GM21423 (cell line): ENCODE measurements around the gene ZNF44.
"Not testable (repeated sequence)": the region's sequence is repeated elsewhere in the genome, so short reads cannot be mapped to it uniquely, and the experiment has no call there.

Experiments used
- ATAC-seq: cut with Tn5 transposase; IDR thresholded peaks from one replicate; pipeline ENCODE4 v1.9.1; 2021; ENCODE audit warnings: mild to moderate bottlenecking, moderate library complexity; ENCODE audit not compliant: unreplicated experiment

Gene ZNF44

DNA sequence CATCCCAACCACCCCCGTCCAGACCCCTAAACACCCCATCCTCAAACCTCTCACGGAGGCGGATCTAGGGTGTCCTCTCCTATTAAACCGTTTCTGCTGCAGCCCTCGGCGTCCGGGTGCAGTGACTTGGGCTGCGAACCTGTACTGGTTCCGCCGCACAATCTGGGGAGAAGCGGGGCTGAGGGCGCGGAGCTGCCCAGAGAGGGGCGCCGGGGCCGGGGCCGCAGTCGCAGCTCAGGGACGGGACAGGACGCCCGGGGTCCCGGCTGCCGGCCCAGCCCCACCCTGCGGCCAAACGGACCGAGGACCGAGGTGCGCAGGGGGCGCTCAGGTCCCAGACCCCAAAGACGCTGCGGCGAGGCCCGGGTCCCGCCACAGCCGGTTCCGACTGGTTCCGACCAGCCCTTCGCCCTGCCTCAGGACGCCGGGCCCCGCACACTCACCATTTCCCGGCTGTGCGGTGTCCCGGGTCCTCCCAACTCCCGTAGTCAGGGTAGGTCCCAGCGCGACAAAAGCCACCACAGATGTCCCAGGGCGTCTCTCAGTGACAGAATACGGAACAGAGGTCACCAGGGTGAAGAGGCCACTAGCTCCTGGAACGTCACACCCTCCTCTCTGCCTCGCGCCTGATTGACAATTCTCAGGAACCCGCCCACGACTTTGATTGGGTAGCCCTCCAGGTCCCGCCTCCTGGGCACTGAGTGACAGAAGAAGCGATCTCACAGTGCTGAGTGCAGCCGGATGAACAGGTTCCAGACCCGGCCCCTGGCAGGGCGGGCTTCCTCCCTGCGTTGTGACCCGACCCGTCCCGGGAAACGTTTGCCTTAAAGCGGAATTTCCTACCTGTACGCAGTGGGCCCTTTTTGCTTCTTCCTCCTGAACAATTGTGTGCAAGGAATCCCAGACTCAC lies at the start of gene ZNF44:
TSS of gene ZNF44 (minus strand) at position 635 of the 910 bp plus-strand sequence. CDS start at position 446, 189 bp downstream.
- ATAC-seq = peak; percentile 87

DNA sequence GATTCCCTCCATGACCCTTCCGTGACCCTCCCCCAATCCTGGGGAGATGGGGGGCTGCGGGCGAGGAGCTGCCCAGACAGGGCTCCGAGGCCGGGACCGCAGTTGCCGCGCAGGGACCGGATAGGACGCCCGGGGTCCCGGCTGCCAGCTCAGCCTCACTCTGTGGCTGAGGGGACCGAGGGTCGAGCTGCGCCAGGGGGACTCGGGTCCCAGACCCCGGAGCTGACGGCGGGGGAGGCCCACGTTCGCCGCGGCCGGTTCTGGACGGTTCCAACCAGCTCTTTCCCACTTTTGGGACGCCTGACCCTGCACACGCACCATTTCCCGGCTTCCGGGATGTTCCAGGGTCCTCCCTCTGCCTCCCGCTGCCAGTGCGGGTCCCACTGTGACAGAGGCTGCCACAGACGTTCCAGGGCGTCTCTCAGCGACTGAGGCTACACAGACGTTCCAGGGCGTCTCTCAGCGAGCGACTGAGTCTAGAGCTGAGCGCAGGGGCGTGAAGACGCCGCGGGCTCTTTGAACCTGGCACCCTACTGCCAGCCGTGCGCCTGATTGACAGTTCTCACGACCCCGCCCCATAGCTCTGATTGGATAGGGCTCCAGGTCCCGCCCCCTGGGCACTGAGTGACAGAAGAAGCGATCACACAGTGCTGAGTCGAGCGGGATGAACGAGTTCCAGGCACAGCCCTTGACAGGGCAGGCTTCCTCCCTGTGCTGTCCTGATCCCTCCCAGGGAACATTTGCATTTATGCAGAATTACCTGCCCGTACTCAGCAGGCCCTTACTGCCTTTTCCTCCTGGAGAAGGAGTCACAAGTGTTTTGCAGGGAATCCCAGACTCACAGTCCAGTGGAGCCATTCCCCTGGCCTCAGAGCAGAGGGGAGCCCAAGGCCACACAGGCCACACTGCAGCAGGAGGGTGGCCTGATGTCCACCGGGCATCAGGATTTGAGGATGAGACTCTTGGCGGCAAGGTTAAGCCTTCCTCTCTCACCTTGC lies 38.8 kb upstream of the ZNF44 start, which contains the start of gene ZNF563:
TSS of gene ZNF563 (minus strand) at position 472 of the 998 bp plus-strand sequence. CDS start at position 321, 151 bp downstream.
- ATAC-seq = peak; percentile 88

DNA sequence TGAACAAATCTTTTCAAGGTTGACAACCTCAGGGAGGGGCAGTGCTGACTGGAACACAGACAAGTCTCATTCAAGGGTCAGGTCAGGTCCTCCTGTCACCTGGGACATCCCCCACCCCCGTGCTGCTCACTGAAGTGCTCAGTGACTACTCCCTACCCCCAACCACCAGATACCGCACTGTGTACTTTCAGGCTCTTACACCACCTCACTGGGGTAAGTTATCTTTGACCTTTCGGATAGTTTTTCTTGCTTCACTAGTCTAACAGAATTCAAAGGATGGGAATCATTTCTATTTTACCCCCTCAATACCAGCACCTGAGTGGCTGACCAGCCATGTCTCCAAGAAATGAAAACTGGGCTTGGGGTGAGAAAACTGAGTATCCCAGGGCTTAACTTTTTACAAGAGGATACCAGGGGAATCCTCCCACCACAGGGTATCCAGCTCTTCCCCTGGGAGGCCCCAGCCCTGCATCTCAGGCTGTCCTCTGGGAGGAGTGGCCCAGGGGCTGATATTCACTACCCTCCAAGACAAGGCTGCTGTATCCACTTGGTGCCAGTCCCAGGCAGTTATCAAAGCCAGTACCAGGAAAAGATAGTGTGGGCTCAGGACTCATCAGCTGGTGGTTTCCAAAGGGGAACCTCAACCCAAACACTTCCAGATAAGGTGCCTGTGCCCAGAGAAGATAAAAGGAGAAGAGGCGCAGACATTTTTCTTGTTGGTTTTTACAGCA lies 36.7 kb upstream of the ZNF44 start:
- peak; percentile 30 for ATAC-seq

DNA sequence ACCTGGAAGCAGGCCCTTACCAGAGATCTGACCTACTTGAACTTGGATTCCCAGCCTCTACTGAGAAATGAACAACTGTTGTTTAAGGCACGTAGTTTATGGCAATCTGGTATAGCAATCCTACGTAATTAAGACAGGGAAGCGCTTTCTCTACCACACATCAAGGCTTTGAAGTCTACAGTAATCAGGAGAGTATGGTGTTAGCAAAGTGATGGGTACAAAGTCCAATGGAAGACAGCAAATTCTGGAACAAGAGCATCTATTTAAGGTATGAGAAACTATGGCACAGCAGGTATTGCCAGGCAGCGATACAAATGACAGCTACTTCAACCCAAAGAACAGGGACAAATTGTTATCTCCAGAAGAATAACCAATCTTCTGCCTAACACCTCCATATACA lies 35.7 kb upstream of the ZNF44 start:
- ATAC-seq = no peak

DNA sequence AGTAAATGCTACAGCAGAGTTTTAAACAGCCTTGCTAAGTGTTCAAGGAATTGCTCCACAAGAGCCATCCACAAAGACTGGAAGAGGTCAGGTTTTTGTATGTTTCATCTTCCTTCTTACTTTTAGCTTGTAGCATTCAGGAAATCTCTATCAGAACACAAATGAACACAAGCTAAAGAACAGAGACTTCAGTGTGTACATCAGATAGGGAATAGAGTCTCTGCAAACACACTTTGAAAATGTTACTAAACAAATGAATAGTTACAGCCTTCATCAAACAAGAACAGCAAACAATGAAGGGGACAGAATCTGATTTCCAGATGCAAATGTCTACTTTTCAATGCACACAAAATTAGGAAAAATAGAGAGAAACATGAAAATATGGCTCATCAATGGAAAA lies 31.0 kb upstream of the ZNF44 start:
- ATAC-seq = no peak

DNA sequence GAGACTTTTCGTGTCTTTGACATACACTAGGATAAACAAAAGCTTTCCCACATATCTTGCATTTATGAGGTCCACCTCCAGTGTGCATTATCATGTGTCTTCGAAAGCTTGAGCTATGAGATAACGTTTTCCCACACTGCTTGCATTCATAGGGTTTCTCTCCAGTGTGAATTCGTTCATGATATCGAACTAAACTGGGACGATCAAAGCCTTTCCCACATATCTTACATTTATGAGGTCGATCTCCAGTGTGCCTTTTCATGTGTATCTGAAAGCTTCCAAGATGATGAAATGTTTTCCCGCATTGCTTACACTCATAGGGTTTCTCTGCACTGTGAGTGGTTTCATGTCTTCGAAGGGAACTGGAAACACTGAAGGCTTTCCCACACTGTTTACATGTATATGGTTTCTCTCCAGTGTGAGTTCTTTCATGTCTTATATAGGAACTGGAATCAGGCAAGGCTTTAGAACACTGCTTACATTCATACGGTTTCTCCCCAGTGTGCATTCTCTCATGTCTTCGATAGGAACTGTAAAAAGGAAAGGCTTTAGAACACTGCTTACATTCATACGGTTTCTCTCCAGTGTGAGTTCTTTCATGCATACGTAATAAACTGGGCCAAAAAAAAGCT lies 24.2 kb upstream of the ZNF44 start:
- no peak for ATAC-seq

DNA sequence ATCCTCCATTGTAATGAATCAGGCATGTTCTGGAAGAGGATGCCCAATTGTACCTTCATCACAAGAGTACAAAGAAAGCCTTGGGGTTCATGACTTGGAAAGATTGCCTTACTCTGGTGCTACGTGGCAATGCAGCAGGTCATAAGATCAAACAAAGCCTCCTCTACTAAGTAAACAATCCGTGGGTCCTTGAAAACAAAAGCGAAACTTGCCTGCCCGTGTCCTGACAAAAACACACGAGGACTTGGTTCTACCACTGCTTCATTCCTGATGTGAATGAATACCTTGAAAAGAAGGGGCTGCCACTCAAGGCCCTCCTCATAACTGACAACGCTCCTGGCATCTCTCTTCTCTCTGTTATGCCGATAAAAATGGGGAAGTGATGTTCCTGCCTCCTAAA lies 19.9 kb upstream of the ZNF44 start:
- ATAC-seq = no peak

DNA sequence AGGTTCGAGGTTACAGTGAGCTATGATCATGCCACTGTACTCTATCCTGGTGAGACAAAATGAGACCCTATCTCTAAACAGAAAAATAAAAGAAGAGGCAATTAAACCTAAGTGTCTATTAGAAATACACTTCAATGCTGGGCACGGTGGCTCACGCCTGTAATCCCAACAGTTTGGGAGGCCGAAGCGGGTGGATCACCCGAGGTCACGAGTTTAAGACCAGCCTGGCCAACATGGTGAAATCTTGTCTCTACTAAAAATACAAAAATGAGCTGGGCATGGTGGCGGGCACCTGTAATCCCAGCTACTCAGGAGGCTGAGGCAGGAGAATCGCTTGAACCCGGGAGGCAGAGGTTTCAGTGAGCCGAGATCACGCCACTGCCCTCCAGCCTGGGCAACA lies 14.2 kb upstream of the ZNF44 start:
- ATAC-seq = not testable (repeated sequence)

DNA sequence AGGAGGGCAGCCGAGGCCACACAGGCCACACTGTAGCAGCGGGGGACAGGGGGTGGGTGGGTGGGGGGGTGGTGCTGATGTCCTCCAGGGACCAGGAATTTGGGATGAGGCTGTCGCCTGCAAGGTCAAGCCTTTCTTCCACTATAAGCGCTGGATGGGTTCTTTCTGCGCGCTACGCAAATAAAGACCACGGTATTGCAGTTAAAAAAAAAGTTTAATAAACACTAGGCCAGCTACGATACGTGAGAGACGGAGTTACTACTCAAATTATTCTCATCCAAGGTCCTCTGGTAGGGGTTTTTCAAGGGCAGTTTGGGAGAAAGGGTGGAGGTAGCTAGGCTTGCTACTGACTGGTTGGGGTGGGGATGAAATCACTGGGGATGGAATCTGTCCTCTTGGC lies 508 bp upstream of the ZNF44 start:
- peak; percentile 2 for ATAC-seq

DNA sequence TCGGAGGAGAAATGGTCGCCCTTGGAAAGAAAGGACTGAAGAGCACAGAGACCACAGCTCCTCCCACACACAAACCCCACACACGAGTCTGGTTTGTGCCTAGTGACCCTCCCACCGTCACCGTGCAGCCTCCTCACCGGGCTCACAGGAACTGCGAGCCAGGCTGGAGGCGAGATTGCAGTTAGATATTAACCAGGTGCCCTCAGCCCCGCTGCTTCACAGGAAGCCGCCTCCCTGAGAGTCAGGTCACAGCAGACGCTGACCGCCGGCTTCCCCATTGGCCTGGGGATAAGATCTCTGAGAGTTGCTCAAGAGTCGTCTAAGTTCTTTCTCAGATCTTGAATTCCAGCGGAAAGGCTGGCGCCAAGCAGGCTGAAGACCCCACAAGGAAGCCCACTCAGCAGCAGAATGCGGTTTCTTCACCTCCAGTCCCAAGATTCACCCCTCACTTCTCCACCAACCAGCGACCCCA lies 870 bp downstream of the ZNF44 start:
- ATAC-seq = peak; percentile 72

DNA sequence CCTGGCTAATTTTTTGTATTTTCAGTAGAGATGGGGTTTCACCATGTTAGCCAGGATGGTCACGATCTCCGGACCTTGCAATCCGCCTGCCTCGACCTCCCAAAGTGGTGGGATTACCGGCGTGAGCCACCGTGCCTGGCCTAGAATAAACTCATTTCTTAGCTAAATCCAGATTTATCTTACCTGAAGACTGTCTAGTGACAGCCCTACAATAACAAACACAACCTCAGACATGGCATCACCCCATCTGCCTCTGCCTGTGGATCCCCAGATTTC lies 5.0 kb downstream of the ZNF44 start:
- no peak for ATAC-seq

DNA sequence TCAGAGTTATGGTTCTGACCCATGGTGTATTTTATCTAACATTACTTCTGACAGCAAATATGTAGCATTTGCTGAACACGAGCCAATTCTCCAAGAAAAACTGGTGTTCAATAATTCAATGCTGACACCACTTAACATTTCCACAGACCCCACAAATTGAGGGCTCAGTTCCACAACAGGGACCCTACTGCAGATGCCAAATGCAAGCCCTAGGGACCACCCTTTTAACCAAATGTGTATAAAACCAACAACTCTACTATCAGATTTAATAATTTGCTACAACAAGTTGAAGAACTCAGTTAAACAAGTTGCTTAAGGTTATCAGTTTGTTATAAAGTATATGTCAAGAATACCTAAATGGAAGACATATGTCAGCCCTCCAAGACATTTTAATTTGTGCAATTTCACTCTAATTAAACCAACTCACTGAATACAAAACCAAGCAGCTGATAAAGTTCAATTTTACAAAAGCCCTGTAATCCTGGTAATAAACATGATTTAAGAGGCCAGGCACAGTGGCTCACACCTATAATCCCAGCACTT lies 6.7 kb downstream of the ZNF44 start:
- no peak for ATAC-seq

DNA sequence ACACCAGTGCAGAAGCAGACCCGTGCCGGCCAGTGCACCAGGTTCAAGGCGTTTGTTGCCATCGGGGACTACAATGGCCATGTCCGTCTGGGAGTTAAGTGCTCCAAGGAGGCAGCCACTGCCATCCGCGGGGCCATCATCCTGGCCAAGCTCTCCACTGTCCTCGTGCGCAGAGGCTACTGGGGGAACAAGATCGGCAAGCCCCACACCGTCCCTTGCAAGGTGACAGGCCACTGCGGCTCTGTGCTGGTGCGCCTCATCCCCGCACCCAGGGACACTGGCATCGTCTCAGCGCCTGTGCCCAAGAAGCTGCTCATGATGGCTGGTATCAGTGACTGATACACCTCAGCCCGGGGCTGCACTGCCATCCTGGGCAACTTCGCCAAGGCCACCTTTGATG lies 10.1 kb downstream of the ZNF44 start:
- no peak for ATAC-seq

DNA sequence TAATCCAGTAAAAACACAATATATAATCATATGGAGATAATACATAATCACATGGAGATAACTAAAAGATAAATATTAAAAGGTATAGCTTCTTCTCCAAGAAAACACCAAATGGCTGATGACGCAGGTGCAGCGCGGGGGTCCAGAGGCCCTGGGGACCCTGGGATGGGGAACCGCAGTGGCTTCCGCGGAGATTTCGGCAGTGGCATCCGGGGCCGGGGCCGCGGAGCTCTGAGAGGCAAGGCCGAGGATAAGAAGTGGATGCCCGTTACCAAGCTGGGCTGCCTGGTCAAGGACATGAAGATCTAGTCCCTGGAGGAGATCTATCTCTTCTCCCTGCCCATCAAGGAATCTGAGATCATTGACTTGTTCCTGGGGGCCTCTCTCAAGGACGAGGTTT lies 10.5 kb downstream of the ZNF44 start:
- no peak for ATAC-seq

DNA sequence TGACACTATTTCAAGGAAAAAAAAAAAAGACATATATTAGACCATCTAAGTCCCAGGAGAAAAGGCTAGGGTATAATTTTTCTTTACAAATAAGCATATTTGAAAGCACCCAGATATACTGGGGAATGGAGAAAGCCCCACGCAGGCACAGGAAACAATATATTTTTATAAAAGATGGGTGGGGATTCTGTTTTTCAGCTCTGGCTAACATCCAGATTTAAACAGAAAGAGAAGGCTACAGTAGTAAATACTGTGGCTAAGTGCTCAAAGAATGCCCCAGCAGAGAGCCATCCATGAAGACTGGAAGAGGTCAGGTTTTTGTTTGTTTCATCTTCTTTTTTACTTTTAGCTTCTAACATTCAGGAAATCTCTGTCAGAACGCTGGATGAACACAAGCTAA lies 16.0 kb downstream of the ZNF44 start:
- ATAC-seq = no peak

DNA sequence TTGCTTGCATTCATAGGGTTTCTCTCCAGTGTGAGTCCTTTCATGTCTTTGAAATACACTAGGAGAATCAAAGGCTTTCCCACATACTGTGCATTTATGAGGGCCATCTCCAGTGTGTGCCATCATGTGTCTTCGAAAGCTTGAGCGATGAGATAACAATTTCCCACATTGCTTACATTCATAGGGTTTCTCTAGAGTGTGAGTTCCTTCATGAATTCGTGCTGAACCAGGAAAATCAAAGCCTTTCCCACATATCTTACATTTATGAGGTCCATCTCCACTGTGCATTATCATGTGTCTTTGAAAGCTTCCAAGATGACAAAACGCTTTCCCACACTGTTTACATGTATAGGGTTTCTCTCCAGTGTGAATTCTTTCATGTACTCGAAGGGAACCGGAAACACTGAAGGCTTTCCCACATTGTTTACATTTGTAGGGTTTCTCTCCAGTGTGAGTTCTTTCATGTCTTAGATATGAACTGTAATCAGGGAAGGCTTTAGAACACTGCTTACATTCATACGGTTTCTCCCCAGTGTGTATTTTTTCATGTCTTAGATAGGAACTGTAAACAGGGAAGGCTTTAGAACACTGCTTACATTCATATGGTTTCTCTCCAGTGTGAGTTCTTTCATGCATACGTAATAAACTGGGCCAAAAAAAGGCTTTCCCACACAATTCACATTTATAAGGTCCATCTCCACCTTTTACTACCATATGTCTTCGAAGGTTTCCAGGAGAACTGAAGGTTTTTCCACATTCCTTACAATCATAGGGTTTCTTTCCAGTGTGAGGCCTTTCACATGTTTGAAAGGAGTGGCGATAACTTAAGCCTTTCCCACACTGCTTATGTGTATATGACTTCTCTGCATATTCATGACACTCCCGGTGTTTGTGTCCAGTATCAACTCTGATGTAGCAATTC lies 21.4 kb downstream of the ZNF44 start:
- ATAC-seq = no peak

DNA sequence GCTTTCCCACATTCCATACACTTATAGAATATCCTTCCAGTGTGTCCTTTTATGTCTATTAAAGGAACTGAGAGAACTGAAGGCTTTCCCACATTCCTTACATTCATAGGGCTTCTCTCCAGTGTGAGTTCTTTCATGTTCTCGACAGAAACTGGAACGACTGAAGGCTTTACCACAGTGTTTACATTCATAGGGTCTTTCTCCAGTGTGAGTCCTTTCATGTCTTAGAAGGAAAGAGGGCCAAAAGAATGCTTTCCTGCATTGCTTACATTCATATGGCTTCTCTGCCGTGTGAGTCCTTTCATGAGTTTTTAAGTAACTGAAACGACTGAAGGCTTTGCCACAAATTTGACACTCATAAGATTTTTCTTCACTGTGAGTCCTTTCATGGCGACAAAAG lies 22.3 kb downstream of the ZNF44 start:
- no peak for ATAC-seq

DNA sequence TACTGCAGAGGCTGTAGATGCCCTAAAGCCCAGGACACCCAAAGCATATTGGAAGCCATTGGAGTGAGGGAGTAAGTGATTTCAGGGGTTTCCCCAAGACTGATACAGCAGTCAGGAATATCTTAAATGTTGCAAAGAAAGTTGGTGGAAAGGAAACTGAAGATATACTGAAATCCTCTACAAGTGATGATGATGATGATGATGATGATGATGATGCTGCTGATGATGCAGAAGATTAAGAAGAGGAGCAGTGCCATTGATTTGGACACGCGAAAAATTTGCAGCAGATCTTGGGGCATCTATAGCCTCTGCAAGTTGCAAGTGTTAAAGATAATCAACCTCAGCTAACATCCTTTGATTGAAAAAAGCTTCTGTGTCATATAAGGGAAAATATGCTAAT lies 23.8 kb downstream of the ZNF44 start:
- no peak for ATAC-seq
